IMR-90 (cell line): ENCODE measurements around the gene RNF38.
A peak's percentile ranks its signal among the peaks of the same experiment; 100 is the strongest.

Experiments
- BHLHE40 ChIP-seq: fragments of 150-350 bp; IDR thresholded peaks from 2 replicates; pipeline ENCODE4 v1.6.1; 2016; ENCODE audit warnings: mild to moderate bottlenecking, low read depth, low read length
- CEBPB ChIP-seq: IDR thresholded peaks from 2 replicates; pipeline ENCODE4 v1.6.1; 2012; ENCODE audit warnings: low read depth, low read length, improper control_type of control experiment
- CHD1 ChIP-seq: IDR thresholded peaks from 2 replicates; pipeline ENCODE4 v1.6.1; 2012; ENCODE audit warnings: low read depth, low read length, improper control_type of control experiment
- FOS ChIP-seq: fragments of 150-350 bp; IDR thresholded peaks from 2 replicates; pipeline ENCODE4 v1.6.1; 2016; ENCODE audit warnings: low read depth, low read length
- MAFK ChIP-seq: IDR thresholded peaks from 2 replicates; pipeline ENCODE4 v1.6.1; 2012; ENCODE audit warnings: low read depth, low read length, improper control_type of control experiment
- MXI1 ChIP-seq: IDR thresholded peaks from 2 replicates; pipeline ENCODE4 v1.6.1; 2012; ENCODE audit warnings: low read depth, mild to moderate bottlenecking, low read length, moderate library complexity, borderline replicate concordance
- POLR2A ChIP-seq: IDR thresholded peaks from 2 replicates; pipeline ENCODE4 v1.6.1; 2012; ENCODE audit warnings: mild to moderate bottlenecking, low read depth, low read length
- RAD21 ChIP-seq: IDR thresholded peaks from 2 replicates; pipeline ENCODE4 v1.6.1; 2012; ENCODE audit warnings: low read length, improper control_type of control experiment
- RCOR1 ChIP-seq: IDR thresholded peaks from 2 replicates; pipeline ENCODE4 v1.6.1; 2012; ENCODE audit warnings: mild to moderate bottlenecking, low read length, improper control_type of control experiment; ENCODE audit not compliant: insufficient replicate concordance
- RFX5 ChIP-seq: IDR thresholded peaks from 2 replicates; pipeline ENCODE4 v1.8.0; 2012; ENCODE audit warnings: low read depth, mild to moderate bottlenecking, low read length, moderate library complexity
- SMC3 ChIP-seq: fragments of 150-350 bp; IDR thresholded peaks from 2 replicates; pipeline ENCODE4 v1.6.1; 2016; ENCODE audit warnings: low read depth, mild to moderate bottlenecking, antibody characterized with exemption, low read length, moderate library complexity
- TF ChIP-seq, protein P1 (sequence below): conservative IDR thresholded peaks from 2 replicates; pipeline ENCODE4 v1.5.1; 2012; ENCODE audit warnings: mild to moderate bottlenecking, low read depth, low read length, improper control_type of control experiment
- TF ChIP-seq, protein P2 (sequence below): fragments of 150-350 bp; IDR thresholded peaks from 2 replicates; pipeline ENCODE4 v1.6.1; 2017; ENCODE audit warnings: mild to moderate bottlenecking, antibody characterized with exemption, low read length, low read depth
- TF ChIP-seq, protein P3 (sequence below): fragments of 150-350 bp; IDR thresholded peaks from 2 replicates; pipeline ENCODE4 v1.6.1; 2016; ENCODE audit warnings: low read depth, mild to moderate bottlenecking, low read length, moderate library complexity, borderline replicate concordance

DNA sequence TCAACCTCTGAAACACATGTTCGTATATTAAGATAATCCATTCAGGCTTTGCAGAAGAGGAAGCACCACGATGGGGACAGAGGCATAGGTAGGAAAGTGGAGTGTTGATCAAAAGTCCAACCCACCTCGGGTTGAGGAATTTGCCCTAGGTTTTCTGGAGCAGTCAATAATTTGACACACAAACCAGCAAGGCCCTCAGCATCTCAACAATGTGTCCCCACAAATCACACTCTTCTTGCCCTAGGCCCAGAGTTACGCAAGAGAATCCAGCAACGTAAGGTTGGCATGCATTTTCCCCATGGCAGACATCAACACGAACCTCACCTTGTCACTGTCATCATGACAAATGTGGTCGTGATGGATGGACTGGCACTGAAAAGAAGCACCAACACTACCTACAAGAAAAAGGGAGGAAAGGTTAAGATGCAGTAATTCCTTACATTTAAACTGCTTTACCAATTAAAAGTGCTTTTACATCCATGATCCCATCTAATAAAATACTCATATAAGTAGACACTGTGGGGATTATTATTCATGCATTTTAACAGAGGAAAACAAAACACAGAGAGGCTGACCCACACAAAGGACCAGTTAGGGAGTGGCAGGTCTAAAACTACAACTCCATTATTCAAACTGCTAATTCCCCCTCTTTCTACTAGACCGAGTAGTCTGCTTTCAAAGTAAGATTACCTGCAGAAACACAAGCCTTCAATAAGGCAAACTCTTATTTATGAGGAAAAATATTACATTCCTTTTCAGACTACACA, 24.4 kb upstream of the RNF38 start:
- TF ChIP-seq, protein P1, sequence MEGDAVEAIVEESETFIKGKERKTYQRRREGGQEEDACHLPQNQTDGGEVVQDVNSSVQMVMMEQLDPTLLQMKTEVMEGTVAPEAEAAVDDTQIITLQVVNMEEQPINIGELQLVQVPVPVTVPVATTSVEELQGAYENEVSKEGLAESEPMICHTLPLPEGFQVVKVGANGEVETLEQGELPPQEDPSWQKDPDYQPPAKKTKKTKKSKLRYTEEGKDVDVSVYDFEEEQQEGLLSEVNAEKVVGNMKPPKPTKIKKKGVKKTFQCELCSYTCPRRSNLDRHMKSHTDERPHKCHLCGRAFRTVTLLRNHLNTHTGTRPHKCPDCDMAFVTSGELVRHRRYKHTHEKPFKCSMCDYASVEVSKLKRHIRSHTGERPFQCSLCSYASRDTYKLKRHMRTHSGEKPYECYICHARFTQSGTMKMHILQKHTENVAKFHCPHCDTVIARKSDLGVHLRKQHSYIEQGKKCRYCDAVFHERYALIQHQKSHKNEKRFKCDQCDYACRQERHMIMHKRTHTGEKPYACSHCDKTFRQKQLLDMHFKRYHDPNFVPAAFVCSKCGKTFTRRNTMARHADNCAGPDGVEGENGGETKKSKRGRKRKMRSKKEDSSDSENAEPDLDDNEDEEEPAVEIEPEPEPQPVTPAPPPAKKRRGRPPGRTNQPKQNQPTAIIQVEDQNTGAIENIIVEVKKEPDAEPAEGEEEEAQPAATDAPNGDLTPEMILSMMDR, result no peak
- TF ChIP-seq, protein P2, sequence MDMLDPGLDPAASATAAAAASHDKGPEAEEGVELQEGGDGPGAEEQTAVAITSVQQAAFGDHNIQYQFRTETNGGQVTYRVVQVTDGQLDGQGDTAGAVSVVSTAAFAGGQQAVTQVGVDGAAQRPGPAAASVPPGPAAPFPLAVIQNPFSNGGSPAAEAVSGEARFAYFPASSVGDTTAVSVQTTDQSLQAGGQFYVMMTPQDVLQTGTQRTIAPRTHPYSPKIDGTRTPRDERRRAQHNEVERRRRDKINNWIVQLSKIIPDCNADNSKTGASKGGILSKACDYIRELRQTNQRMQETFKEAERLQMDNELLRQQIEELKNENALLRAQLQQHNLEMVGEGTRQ, result no peak
- TF ChIP-seq CEBPB (peak; percentile 64), POLR2A (no peak), CHD1 (no peak), RAD21 (no peak), FOS (no peak), RFX5 (no peak), BHLHE40 (no peak), SMC3 (no peak), MAFK (no peak), MXI1 (no peak), RCOR1 (no peak)
- TF ChIP-seq, protein P3, sequence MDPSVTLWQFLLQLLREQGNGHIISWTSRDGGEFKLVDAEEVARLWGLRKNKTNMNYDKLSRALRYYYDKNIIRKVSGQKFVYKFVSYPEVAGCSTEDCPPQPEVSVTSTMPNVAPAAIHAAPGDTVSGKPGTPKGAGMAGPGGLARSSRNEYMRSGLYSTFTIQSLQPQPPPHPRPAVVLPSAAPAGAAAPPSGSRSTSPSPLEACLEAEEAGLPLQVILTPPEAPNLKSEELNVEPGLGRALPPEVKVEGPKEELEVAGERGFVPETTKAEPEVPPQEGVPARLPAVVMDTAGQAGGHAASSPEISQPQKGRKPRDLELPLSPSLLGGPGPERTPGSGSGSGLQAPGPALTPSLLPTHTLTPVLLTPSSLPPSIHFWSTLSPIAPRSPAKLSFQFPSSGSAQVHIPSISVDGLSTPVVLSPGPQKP, result no peak
